ENCODE data around the gene TMEM167A. TPM values are rescaled to one million over a fixed set of nuclear protein-coding genes. Genes with fewer than 3 reads are reported as not detected.

The TMEM167A gene
- total and polyA plus RNA-seq, 2 experiments from 2014 or later, result 179 to 267 TPM

- H3K9me2 ChIP-seq (ENCODE audit: insufficient read depth), result peaks cover 7% of the 10 kb centered on the region; the same call in 1 of the 2 replicates
Observed at GRCh38 chr5:83031381-83031780, 45.8 kb downstream of the TMEM167A start.

More at GRCh38 chr5:83031381-83031780, 45.8 kb downstream of the TMEM167A start:
- Mint-ChIP-seq H3K4me1 (peaks cover 38% of the 10 kb centered on the region), H3K27me3 (ENCODE audit: insufficient read depth, low read depth, poor library complexity) (no peaks in the 10 kb centered on the region), H3K36me3 (ENCODE audit: low read depth) (peaks cover 5% of the 10 kb centered on the region; the same call in 2 of the 3 replicates), H3K27ac (no peak overlapping the region), H3K9me3 (no peaks in the 10 kb centered on the region), H3K4me3 (no peak overlapping the region)
- Histone ChIP-seq H3F3A (replicated peaks; ENCODE audit: low read depth) (0 out of 2 replicates have a peak, but pooled peaks cover 4% of the 10 kb centered on the region), H4K20me1 (replicated peaks; ENCODE audit: insufficient read depth) (no peaks in the 10 kb centered on the region), H3K27ac (ENCODE audit: low read depth) (no peak overlapping the region), H3K79me2 (replicated peaks; ENCODE audit: insufficient read depth) (no peaks in the 10 kb centered on the region), H3K36me3 (ENCODE audit: insufficient read depth) (no peaks in the 10 kb centered on the region), H3K4me3 (no peak overlapping the region), H3K4me1 (ENCODE audit: insufficient read depth) (peaks cover 23% of the 10 kb centered on the region), H2AFZ (no peak overlapping the region), H3K27me3 (ENCODE audit: insufficient read depth) (no peaks in the 10 kb centered on the region), H3K4me2 (no peak overlapping the region)
- ATAC-seq, result no peak
- no peak for TF ChIP-seq EZH2 (IDR thresholded peaks at IDR 0.05; ENCODE audit: low read depth, unreplicated experiment)
- TF ChIP-seq EZH2phosphoT487 (IDR thresholded peaks at IDR 0.05; ENCODE audit: unreplicated experiment), result no peak
- no peak for TF ChIP-seq NANOG (IDR thresholded peaks at IDR 0.05; ENCODE audit: borderline replicate concordance)
- TF ChIP-seq ZNF114 (CRISPR knock-in tag; IDR thresholded peaks at IDR 0.05), result no peak
- no peak for TF ChIP-seq POLR2AphosphoS5 (IDR thresholded peaks at IDR 0.05; ENCODE audit: low read depth)
- no peak for TF ChIP-seq JUNB (IDR thresholded peaks at IDR 0.05; ENCODE audit: unreplicated experiment)
- no peak for TF ChIP-seq CREB1 (CRISPR knock-in tag; IDR thresholded peaks at IDR 0.05; ENCODE audit: low read depth)
- no peak for TF ChIP-seq ZNF462 (CRISPR knock-in tag; IDR thresholded peaks at IDR 0.05)
- no peak for TF ChIP-seq CTCF (conservative IDR thresholded peaks at IDR 0.05; ENCODE audit: low read depth in 2 of 2)
- no peak for TF ChIP-seq ZNF331 (CRISPR knock-in tag; IDR thresholded peaks at IDR 0.05; ENCODE audit: low read depth)
- no peak for TF ChIP-seq REST (IDR thresholded peaks at IDR 0.05; ENCODE audit: unreplicated experiment)
- no peak for DNase-seq (ENCODE audit: low spot score)

Data from GM23338 (cell line).